Hepatocyte (in vitro differentiated cells): ENCODE results near the gene PXDC1. TPM values are rescaled to one million over a fixed set of nuclear protein-coding genes. Genes with fewer than 3 reads are reported as not detected.

Experiments
- DNase-seq: peaks from one replicate; pipeline ENCODE4 v3.0.0-alpha.2; 2016; ENCODE audit warnings: low spot score
- H2AFZ ChIP-seq: fragments of 200-600 bp; sonication (generic); 2 replicates; pipeline ENCODE4 v1.6.0; 2016; ENCODE audit warnings: antibody characterized with exemption, mild to moderate bottlenecking
- H3K27ac ChIP-seq: fragments of 200-600 bp; sonication (generic); 2 replicates; pipeline ENCODE4 v1.5.1; 2016; ENCODE audit warnings: mild to moderate bottlenecking
- H3K27me3 ChIP-seq: fragments of 200-600 bp; sonication (generic); 2 replicates; pipeline ENCODE4 v1.6.1; 2016
- H3K36me3 ChIP-seq: fragments of 200-600 bp; sonication (generic); replicated peaks from 2 replicates; pipeline ENCODE4 v1.5.1; 2016; ENCODE audit warnings: low read depth; ENCODE audit not compliant: insufficient read depth
- H3K4me1 ChIP-seq: fragments of 200-600 bp; sonication (generic); 2 replicates; pipeline ENCODE4 v1.5.1; 2016; ENCODE audit warnings: mild to moderate bottlenecking, moderate library complexity; ENCODE audit not compliant: insufficient read depth
- H3K4me2 ChIP-seq: fragments of 200-600 bp; sonication (generic); 2 replicates; pipeline ENCODE4 v1.6.0; 2016
- H3K4me3 ChIP-seq: fragments of 200-600 bp; sonication (generic); 2 replicates; pipeline ENCODE4 v1.5.1; 2016; ENCODE audit warnings: mild to moderate bottlenecking
- H3K79me2 ChIP-seq: fragments of 200-600 bp; sonication (generic); 2 replicates; pipeline ENCODE4 v1.6.0; 2017; ENCODE audit warnings: mild to moderate bottlenecking
- H3K9me2 ChIP-seq: fragments of 200-600 bp; sonication (generic); replicated peaks from 2 replicates; pipeline ENCODE4 v1.6.0; 2017; ENCODE audit warnings: mild to moderate bottlenecking; ENCODE audit not compliant: insufficient read depth
- H3K9me3 ChIP-seq: fragments of 200-600 bp; sonication (generic); 2 replicates; pipeline ENCODE4 v1.5.1; 2016; ENCODE audit warnings: low read depth, mild to moderate bottlenecking
- H4K20me1 ChIP-seq: fragments of 200-600 bp; sonication (generic); 2 replicates; pipeline ENCODE4 v1.6.0; 2016; ENCODE audit warnings: mild to moderate bottlenecking; ENCODE audit not compliant: insufficient read depth, poor library complexity, severe bottlenecking
- EZH2 ChIP-seq: fragments of 200-600 bp; sonication (generic); IDR thresholded peaks from 2 replicates; pipeline ENCODE4 v1.6.1; 2016; ENCODE audit warnings: antibody characterized with exemption, mild to moderate bottlenecking, borderline replicate concordance
- EZH2phosphoT487 ChIP-seq: fragments of 200-600 bp; sonication (generic); IDR thresholded peaks from one replicate; pipeline ENCODE4 v1.6.1; 2018; ENCODE audit warnings: antibody characterized with exemption, mild to moderate bottlenecking, low read depth, moderate library complexity; ENCODE audit not compliant: unreplicated experiment, severe bottlenecking
- WGBS: methylation state at CpG from one replicate; pipeline ENCODE4 v1.1.6; 2016; ENCODE audit warnings: low lambda C conversion rate; ENCODE audit errors: missing lambda C conversion rate; 5-methylcytosine and 5-hydroxymethylcytosine counted together
- polyA plus RNA-seq: library from polyadenylated mRNA; unstranded; fragments of >200 nt; fragmentation: Nextera tagmentation; extraction: Ambion mirVana; gene quantifications from 2 replicates; pipeline ENCODE4 v1.2.1, GENCODE V29; 2016
- total RNA-seq: library from RNA; depleted of rRNA; stranded (reverse); fragments of >200 nt; gene quantifications from 2 replicates; pipeline ENCODE4 v1.2.3, GENCODE V29; 2014
- TF ChIP-seq, protein P1 (sequence below): fragments of 200-600 bp; sonication (generic); IDR thresholded peaks from 2 replicates; pipeline ENCODE4 v1.5.1; 2016; ENCODE audit warnings: antibody characterized with exemption, mild to moderate bottlenecking; ENCODE audit not compliant: poor library complexity

Gene PXDC1
- total and polyA plus RNA-seq, 2 experiments from 2014 or later, result 83.8 to 90.8 TPM

DNA sequence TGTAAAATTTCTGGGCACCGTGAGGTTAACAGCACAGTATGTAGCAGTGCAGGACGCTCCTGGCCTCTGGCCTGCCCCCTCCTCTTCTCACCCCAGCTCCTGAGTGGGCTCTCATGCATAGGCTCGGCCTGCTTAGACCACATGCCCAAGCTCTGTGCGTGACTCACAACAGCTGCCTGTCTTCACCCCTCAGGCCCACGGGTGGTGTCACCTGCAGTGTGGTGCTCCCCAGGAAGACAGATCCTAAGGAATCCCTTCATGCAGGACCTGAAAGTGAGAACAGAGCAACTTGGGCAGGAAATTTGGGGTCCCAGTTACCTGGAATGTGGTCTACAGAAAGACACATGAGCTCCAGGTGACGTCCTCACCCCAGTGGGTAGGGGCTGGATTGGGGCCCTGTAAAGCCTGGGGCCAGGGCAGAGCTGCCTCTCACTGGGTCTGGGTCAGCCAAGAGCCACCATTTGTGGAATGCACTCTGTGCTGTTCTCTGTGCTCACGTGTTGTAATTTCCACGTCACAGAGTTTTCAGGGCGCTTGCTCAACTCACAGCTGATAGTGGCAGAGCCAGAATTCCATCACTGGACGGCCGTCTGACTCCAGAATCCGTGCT, 37.0 kb upstream of the PXDC1 start:
- TF ChIP-seq EZH2phosphoT487, result no peak
- TF ChIP-seq, protein P1, sequence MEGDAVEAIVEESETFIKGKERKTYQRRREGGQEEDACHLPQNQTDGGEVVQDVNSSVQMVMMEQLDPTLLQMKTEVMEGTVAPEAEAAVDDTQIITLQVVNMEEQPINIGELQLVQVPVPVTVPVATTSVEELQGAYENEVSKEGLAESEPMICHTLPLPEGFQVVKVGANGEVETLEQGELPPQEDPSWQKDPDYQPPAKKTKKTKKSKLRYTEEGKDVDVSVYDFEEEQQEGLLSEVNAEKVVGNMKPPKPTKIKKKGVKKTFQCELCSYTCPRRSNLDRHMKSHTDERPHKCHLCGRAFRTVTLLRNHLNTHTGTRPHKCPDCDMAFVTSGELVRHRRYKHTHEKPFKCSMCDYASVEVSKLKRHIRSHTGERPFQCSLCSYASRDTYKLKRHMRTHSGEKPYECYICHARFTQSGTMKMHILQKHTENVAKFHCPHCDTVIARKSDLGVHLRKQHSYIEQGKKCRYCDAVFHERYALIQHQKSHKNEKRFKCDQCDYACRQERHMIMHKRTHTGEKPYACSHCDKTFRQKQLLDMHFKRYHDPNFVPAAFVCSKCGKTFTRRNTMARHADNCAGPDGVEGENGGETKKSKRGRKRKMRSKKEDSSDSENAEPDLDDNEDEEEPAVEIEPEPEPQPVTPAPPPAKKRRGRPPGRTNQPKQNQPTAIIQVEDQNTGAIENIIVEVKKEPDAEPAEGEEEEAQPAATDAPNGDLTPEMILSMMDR, result no peak
- no peak for TF ChIP-seq EZH2
- H3K4me1 ChIP-seq, result peaks cover 7% of the 10 kb centered on the region
- H3K27ac ChIP-seq, result peak overlapping the region; percentile 92

DNA sequence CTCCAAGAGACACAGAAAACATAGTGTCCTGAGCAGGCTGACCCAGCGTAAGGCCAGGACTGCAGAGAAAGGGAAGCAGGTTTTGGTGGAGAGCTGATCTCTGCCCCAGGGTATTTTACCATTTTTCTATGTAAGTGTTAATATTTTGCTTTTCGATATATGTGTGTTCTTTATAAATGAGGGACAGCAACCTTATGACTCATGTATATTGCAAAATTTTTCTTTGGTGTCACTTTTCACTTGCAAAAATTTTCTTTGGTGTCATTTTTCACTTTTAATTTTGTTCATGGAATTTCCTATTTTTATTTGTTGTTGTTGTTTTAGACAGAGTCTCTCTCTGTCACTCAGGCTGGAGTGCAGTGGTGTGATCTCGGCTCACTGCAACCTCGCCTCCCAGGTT, 34.6 kb upstream of the PXDC1 start:
- Histone ChIP-seq H3K9me2 (no peaks in the 10 kb centered on the region), H3K4me1 (peaks cover 7% of the 10 kb centered on the region), H3K36me3 (no peaks in the 10 kb centered on the region), H4K20me1 (no peaks in the 10 kb centered on the region), H3K4me3 (no peak overlapping the region), H3K27me3 (no peaks in the 10 kb centered on the region), H3K79me2 (no peaks in the 10 kb centered on the region), H3K9me3 (no peaks in the 10 kb centered on the region), H2AFZ (no peak overlapping the region), H3K4me2 (no peak overlapping the region), H3K27ac (no peak overlapping the region)
- no peak for DNase-seq
- 100% methylated on average over 4 of the region's 4 CpGs for WGBS
- TF ChIP-seq, protein P1, result no peak
- TF ChIP-seq EZH2phosphoT487, result no peak
- no peak for TF ChIP-seq EZH2

More for the DNA sequence above, 37.0 kb upstream of the PXDC1 start:
- Histone ChIP-seq H3K79me2 (no peaks in the 10 kb centered on the region), H3K4me2 (no peak overlapping the region), H2AFZ (no peak overlapping the region), H3K36me3 (no peaks in the 10 kb centered on the region), H3K9me2 (no peaks in the 10 kb centered on the region), H3K27me3 (no peaks in the 10 kb centered on the region), H3K4me3 (no peak overlapping the region), H3K9me3 (no peaks in the 10 kb centered on the region), H4K20me1 (no peaks in the 10 kb centered on the region)
- DNase-seq, result peak; percentile 60
- WGBS, result 83% methylated on average over 12 of the region's 12 CpGs

DNA sequence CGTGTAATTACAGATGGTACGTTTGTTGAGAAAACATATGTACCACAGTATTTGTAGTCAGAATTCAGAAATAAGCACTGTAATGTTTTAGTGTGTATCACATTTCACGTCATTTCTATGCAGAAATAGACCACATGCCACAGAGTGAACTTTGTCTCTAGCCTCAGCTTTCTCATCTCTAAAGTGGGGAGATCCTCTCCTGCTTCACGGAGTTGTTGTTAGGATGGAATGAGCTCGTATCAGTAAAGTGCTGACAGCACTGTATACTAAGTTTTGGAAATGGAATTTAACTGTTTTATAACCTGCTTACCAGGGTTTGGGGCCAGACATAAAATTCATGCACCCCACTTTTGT, 34.2 kb upstream of the PXDC1 start:
- Histone ChIP-seq H4K20me1 (no peaks in the 10 kb centered on the region), H2AFZ (no peak overlapping the region), H3K9me2 (no peaks in the 10 kb centered on the region), H3K4me1 (peaks cover 7% of the 10 kb centered on the region), H3K4me2 (no peak overlapping the region), H3K27me3 (no peaks in the 10 kb centered on the region), H3K36me3 (no peaks in the 10 kb centered on the region), H3K9me3 (no peaks in the 10 kb centered on the region), H3K79me2 (no peaks in the 10 kb centered on the region), H3K27ac (no peak overlapping the region), H3K4me3 (no peak overlapping the region)
- TF ChIP-seq, protein P1, result no peak
- no peak for TF ChIP-seq EZH2phosphoT487
- TF ChIP-seq EZH2, result no peak
- WGBS, result 88% methylated on average over 5 of the region's 5 CpGs
- DNase-seq, result no peak
